Stromal cell of bone marrow (primary cell): ENCODE measurements around the gene CCDC160.
"Not testable (repeated sequence)": the region's sequence is repeated elsewhere in the genome, so short reads cannot be mapped to it uniquely, and the experiment has no call there.

Experiments
- DNase-seq: peaks from one replicate; pipeline ENCODE4 v3.0.0-alpha.2; 2012; ENCODE audit warnings: low read depth

The CCDC160 gene

DNA sequence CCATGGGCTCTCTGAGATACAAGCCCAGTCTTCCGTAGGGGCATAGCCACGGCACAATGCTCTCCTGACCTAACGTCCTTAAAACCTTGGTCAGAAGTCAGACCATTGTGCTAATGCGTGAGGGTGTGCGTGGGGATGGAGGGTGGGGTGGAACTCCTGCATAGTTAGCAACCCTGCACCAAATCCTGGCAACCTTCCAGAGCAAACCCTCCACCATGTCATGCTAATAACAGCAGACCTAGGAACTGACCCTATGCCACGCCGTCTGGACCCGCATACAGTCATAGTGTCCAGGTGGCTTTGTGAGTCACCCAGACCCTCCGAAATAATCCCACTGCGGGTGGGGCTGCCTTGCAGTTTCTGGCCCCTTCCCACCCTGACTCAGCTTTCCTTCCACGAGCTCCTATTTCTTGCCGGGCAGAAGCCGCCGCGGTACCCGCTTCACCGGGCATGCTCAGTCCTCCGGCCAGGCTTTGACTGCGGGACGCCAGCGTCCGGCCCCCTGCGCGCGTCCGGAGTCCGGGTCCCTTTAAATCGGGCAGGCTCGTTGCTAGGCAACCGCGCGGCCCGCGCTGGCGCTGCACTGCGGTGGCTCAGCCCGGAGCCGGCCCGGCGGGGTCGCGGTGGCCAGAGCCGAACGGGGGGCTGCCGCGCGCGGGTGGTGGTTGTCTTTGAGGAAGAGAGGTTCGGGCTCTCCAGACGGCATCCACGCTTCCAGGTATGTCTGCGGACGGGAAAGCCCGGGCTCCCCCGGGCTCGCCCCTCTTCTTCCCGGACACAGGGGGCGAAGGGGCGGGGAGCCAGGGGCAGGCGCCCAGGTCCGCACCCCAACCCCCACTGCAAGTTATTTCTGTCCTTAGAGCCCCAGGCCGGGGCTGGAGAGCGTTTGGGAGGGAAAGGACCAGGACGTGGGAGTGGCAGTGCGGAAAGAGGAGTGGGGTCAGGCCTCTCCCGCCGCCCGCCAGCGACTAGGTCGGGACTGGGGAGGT is at the start of gene CCDC160:
Gene CCDC160 (plus strand): TSS at position 557 of the 989 bp plus-strand sequence. CDS start 7,619 bp downstream, outside the sequence.
- peak; percentile 3 for DNase-seq

DNA sequence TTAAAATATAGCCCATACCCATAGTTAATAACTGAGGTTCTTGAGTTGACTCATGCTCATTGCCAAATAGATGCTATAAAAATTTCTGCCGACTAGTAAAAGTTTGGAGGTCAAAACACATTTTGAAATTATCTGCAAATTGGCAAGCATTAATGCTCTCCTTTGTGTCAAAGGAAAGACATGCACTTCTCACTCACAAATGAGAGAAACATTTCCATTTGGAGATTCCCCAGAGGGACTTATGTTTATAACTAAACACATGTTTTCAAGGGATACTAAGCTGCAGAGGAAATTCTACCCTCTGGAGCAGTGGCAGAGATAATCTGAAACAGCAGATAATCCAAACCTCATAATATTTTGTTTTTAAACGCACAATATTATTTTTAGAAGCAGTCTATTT is 45.7 kb upstream of the CCDC160 start:
- DNase-seq: no peak

DNA sequence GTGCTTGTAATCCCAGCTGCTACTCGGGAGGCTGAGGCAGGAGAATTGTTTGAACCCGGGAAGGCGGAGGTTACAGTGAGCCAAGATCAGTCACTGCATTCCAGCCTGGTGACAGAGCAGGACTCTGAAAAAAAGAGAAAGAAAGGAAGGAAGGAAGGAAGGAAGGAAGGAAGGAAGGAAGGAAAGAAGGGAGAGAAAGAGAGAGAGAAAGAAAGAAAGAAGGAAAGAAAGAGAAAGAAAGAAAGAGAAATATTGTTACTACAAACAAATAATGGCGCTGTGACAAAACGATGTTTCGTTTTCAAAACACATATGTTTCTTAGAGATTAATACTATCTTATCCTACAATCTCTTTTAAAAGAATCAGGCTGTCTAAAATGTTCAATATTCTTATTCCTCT is 42.1 kb upstream of the CCDC160 start:
- no peak for DNase-seq

DNA sequence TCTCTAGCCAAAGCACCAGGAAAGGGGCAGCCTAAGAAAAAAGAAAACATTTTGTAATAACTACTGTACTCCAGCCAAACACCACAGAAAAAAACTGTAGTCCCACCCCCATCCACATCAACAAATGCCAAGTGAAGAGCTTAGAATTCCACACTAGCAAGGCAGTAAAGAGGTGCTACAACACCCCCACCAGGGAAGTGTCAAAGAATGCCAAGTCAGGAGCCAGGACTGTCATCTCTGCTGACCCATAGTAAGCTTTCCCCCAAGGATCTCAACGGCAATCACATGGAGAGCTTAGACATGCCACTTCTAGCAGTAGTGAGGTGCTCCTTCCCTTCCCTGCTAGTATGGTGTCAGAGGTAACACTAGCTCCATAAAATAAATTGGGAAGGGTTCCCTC is 34.4 kb upstream of the CCDC160 start:
- DNase-seq: no peak

DNA sequence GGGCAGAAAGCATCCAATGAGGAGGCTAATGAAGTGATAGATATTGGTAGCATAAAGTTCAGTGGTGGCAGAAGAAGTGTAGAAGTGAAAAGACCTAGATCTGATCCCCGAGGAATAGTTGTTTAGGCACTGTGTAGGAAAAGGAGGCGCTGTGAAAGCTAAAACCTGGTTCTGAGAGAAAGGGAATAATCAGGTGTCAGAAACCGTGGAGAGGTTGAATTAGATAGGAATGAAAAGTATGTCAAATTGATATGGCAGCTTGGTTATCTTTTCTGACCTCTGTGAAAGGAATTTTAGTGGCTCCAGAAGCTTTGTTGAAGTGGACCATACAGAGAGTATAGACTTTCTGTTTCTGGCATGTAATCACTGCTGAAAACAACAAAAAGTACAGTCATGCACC is 30.8 kb upstream of the CCDC160 start:
- no peak for DNase-seq

DNA sequence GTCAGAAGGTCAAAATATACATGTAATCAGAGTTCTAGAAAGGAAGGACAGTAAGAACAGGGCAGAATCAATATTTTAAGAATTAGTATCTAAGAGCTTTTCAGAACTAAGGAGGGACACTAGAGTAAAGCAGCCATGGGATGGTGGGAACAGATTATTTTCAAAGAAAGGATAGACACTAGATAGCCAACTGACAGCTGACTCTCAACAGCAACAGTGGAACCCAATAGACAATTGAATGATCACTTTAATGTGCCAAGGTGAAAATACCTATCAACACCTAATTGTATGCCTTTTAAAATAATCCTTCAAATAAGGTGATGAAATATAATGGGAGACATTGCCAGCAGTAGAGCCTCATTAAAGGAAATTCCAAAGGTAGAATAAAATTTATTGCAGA is 26.5 kb upstream of the CCDC160 start:
- no peak for DNase-seq

DNA sequence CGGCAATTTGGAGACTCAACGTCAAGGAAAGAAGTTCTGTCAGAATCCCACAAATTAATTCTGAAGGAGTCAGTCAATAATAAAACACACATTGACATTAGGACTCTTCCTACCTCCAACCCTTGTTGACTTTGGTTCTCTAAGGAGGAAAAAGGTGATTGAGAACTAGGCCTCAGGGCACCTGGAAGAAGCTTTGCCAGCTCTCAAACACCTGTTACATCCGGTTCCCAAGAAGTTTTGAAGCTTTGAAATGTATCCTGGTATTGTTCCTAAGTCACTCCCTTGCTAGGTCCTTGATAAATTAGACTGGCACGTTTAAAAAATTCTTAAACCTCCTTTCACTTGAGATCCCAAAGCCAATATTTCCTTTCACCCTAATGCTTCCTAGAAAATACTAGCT is 1.7 kb upstream of the CCDC160 start:
- no peak for DNase-seq

DNA sequence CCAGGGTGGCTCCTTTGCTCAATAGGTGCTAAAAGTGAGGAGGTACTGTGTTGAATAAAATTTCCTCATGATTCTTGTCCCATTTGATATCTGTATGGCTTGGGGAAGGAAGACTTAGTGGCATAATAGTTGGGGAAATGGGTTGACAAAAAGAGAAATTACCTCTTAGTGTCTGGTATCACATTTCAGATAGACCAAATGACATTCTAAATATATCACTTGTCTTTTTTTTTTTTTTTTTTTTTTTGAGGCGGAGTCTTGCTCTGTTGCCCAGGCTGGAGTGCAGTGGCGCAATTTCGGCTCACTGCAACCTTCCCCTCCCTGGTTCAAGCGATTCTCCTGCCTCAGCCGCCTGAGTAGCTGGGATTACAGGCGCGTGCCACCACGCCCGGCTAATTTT is 1.2 kb downstream of the CCDC160 start:
- DNase-seq: not testable (repeated sequence)

DNA sequence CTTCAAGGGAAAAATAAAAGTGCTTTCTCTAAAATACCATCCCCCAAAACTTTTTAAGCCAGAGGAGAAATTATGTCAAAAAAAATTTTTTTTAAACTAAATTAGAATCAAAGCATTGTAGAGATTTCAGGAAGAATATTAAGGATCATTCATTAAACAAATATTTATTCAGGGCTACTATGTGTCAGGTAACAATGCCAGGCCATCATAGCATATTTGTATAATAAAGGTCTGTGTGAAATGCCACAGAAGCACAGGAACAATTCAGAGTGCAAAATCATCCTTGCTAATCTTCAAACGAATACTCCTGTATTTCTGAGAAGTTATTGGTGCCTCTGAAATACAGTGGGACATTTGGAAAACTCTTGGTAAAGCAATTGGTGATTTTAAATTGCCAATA is 2.0 kb downstream of the CCDC160 start:
- DNase-seq: no peak

DNA sequence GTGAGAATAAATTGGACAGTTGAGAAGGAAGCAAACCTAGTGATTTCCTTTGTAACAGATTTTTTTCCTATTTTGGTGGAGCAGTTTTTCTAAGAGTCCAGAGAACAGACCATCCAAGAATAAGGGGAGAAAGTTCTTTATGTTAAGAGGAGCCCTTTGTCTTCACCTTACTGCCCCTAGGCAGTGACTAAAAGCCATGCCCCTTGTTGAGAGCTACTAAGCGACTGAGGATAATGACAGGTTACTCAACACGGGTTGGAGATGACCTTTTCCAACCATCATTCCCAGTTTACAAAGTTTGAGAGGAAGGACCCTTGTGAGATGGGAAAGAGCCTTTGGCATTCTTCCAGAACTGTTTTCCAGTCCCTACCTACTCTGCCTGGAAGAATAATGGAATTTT is 3.2 kb downstream of the CCDC160 start:
- DNase-seq: no peak

DNA sequence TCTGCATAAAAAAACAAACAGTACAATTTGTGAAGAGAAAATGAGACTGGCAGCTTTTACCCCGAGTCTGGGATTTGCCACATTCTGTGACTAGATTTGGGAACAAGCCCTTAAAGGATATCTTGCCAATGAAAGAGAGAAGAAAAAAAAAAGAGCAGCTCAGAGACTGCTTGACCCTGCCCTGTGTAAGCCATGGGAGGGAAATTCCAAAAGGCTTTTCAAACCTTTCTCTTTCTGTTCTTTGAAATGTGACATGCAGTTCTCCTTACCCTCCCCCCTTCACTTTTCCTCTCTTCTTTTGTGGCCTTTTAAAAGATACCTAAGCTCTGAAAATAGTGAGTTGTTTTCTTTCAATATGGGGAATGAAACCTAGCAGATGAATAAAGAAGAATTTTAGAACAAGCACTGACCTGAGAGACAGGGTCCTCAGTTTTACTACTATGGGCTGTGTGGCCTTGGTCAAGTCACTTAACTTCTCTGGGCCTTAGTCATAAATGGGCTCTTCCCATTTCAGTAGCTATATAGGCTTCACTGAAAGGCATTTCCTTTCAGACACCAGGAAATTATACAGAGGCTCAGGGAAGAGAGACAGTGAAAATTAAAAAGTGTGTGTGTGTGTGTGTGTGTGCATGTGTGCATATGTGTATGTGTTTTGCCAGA is 5.1 kb downstream of the CCDC160 start:
- no peak for DNase-seq

DNA sequence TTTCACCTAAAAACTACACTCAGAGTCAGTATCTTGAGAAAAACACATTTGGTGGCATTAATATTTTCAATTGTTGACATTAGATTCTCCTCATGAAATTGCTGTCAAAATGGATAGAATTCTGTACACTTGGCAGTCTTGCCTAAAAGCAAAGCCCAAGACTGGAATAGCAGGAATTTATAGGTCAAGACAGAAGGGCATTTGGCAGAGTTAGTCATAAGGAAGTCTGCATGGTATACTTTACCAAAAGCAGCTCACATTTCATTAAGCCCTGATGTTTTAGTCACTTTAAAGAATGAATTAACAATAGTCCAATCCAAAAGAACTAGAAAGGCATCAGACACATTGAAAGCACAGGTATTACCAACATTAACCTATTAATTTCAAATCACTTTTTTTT is 7.1 kb downstream of the CCDC160 start:
- DNase-seq: peak; percentile 3

DNA sequence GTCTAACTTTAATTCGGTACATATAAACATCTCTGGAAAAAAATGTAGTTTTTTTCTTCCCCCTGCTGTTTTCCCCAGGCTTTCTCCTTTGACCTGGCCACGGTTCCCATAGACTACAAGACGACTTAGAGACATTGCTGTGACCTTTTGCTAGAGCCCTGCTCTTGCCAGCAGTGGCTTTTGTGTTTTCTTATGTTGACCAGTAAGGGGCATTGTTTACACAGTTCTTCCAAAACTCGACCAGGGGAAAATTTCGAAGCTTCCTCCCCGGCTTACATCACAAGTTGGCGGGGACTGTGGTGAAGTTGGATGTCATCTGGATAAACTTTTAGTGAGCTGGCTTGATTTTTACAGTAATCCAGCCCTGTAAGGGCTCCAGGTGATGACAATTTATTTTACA is 9.3 kb downstream of the CCDC160 start:
- no peak for DNase-seq

DNA sequence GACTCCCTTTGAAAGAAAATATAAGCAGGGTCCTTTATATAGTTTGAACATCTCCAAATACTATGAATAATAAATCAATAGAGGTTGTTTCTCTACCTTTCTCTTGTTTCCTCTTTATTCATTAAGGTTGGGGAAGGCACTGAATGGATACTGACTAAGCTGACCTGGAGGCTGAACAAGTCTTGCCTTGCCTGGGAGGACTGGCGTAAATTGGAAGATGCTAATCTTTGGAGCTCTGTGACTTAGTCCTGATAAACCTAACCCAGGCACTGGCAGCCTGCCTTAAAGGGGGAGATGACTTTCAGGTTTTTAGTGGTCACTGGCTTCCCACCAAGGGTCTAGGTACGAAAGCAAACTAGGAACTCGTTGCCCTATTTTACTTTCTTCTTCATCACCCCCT is 10.5 kb downstream of the CCDC160 start:
- DNase-seq: no peak

DNA sequence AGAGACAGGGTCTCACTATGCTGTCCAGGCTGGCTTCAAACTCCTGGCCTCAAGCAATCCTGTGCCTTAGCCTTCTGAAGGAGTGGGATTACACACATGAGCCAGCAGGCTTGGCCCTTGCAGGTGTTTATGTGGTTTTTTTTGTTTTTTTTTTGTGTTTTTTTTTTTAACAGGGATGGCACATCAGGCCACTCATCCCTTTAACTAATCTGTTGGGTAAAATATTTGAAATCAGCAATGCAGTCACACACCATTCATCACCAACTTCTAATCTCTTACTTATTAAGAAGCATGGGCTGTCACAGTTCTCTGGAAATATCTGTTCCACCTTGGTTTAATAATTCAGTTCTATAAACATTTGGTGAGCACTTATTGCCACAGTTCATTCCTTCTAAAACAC is 12.3 kb downstream of the CCDC160 start:
- DNase-seq: no peak

DNA sequence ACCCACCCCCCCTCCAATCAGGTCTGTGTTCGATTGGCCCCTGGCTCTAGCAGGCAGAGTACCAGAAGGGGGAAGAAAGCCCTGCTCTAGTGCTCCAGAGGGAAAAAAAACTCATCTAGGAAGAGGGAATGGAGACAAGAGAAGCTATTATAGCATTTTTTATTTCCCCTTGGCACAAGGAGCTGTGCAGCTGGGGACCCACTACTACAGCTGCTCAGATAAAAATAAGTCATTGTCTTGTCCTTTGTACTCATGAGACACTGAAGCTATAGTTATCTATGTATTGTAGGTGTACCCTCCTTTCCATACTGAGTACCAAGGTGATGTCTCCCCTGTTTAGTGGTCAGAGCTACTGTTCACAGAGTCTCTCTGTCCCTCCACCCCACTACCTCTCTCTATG is 14.3 kb downstream of the CCDC160 start:
- DNase-seq: no peak

DNA sequence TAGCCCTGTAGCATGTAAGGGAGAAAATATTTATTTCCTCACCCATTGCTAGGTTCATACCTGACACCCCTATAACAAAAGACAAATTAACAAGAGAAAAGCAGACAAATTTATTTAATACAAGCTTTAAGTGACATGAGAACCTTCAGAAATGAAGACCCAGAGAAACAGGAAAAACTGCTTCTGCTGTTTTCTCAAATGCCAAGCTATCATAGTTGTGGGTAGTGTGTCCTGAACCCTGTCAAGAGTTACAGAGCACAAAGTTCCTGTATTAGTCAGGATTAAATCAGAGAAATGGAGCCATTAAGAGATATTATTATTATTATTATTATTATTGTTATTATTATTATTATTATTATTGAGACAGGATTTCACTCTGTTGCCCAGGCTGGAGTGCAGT is 17.5 kb downstream of the CCDC160 start:
- DNase-seq: no peak

DNA sequence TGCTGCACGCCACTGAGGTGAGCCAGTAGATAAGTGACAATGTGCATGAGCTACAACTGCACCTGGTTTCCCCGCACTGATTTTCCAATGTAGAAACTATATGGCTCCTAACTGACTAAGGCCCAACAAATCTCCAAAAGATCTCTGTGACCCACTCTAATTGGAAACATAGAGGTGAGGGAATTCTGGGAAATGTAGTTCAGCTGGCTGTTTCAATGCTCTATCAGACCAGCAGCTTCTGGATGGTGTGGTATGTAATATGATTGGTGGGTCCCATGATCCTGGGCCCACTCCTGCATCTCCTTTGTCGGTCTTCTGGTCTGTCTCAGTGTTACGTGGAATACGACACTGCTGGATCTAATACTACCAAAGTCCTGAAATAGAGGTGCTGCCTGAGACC is 18.6 kb downstream of the CCDC160 start:
- no peak for DNase-seq

DNA sequence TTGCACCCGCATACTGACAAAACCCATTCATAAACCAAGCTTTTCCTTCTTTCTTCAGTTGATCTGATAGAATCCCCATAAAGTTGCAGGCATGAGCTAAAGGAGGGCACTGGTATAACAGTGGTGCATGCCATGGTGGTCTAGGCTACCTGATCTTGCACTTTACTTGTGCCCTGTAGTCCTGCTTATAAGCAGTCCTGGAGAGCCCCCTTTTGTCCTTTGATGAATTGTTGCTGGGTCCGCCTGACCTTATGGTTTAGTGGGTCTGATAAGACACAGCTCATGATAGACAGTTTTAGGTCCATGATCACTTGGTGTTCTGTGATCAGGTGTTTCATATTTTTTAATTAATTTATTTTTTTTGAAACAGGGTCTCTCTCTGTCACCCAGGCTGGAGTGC is 19.7 kb downstream of the CCDC160 start:
- no peak for DNase-seq

DNA sequence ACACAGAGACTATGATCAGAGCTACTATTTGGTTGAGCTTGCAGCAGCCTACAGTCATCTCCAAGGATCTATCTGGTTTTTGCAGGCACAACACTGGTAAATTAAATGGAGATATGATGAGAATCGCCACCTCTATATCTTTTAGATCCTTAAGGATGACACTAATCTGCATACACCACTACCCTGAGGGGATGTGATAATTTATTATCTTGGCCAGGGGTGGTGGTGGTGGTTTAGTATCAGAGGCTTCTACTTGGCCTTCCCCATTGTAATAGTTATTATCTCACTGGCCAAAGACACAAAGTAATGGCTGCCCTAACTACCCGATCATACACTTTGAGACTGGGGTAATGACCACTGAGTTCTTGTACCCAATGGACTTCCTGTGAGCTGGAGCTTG is 21.2 kb downstream of the CCDC160 start:
- DNase-seq: no peak

DNA sequence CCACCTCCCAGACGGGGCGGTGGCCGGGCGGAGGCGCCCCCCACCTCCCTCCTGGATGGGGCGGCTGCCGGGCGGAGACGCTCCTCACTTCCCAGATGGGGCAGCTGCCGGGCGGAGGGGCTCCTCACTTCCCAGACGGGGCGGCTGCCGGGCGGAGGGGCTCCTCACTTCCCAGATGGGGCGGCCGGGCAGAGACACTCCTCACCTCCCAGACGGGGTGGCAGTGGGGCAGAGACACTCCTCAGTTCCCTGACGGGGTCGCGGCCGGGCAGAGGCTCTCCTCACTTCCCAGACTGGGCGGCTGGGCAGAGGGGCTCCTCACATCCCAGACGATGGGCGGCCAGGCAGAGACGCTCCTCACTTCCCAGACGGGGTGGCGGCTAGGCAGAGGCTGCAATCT is 49.0 kb downstream of the CCDC160 start:
- DNase-seq: not testable (repeated sequence)

DNA sequence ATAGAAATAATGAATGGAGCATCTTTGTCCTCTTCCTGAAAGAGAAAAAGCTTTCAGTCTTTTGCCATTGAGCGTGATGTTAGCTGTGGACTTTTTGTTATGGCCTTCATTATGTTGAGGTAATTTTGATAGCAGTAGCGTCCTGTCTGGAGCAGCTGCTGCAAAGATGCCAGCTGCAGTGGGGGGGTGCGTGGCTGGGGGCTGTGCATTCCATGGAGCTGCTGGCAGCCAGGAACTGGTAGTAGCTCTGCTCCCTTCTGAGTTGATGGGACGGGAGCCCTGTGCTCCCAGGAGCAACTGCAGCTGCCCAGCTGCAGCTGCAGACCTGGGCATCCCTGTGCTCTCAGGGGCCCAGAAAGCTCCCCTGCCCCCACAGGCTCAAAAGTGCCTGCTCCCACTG is 50.4 kb downstream of the CCDC160 start:
- DNase-seq: no peak

DNA sequence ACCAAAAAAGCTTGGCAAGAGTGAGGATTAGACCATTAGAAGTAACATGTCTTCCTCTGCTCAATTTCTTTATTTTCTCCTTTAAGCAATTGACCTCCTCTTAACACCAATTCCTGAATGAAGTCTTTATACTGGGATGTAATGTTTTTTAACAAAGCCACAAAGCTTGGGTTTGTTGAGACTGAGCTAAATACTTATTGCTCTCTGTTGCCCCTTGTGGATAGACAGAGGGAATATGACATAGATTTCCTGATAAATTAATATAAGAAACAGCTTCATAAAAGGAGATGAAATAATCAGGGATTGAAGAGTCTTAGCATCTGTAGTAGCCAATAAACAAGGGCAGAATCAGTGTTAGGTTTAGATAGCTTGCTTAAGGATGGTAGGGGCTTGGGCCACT is 57.6 kb downstream of the CCDC160 start:
- DNase-seq: no peak
